Activated T-cell treated with anti-CD3 and anti-CD28 coated beads for 1 hour (primary cell): ENCODE data around the gene IMMT.

Experiments
- DNase-seq: peaks from one replicate; pipeline ENCODE4 v3.0.0-alpha.2; 2020; ENCODE audit warnings: low read depth

The IMMT gene

GRCh38 chr2:86140969-86141392 lies 54.3 kb downstream of the IMMT start:
- no peak for DNase-seq

GRCh38 chr2:86139981-86140380 lies 55.3 kb downstream of the IMMT start:
- no peak for DNase-seq

- DNase-seq, result no peak
Measured at GRCh38 chr2:86138736-86139625, 56.3 kb downstream of the IMMT start.

- no peak for DNase-seq
Measured at GRCh38 chr2:86136141-86136540, 59.1 kb downstream of the IMMT start.

GRCh38 chr2:86135653-86136052 lies 59.6 kb downstream of the IMMT start:
- DNase-seq, result no peak

- DNase-seq, result no peak
Measured at GRCh38 chr2:86134709-86135108, 60.6 kb downstream of the IMMT start.

GRCh38 chr2:86124683-86125082 lies 70.6 kb downstream of the IMMT start:
- DNase-seq, result no peak

GRCh38 chr2:86123328-86123925 lies 71.8 kb downstream of the IMMT start:
- no peak for DNase-seq

GRCh38 chr2:86118130-86118529 lies 77.1 kb downstream of the IMMT start:
- no peak for DNase-seq

GRCh38 chr2:86107031-86107430 lies 88.2 kb downstream of the IMMT start:
- no peak for DNase-seq

- peak; percentile 88 for DNase-seq
Measured at GRCh38 chr2:86105969-86106945, 89.0 kb downstream of the IMMT start, which contains the start of gene PTCD3. Gene PTCD3 (plus strand): TSS chr2:86106235. CDS start chr2:86106248, 13 bp downstream.

- DNase-seq, result peak; percentile 67
Measured at GRCh38 chr2:86105252-86105968, 89.9 kb downstream of the IMMT start, which contains the start of gene POLR1A. Gene POLR1A (minus strand): TSS chr2:86105886. CDS start chr2:86105776, 110 bp downstream.

- DNase-seq, result no peak
Measured at GRCh38 chr2:86102157-86102556, 93.1 kb downstream of the IMMT start.

GRCh38 chr2:86097913-86098312 lies 97.3 kb downstream of the IMMT start:
- DNase-seq, result no peak

- no peak for DNase-seq
Measured at GRCh38 chr2:86097114-86097896, 98.0 kb downstream of the IMMT start.

GRCh38 chr2:86094229-86094628 lies 101.0 kb downstream of the IMMT start:
- DNase-seq, result no peak
